GM18505 (cell line): ENCODE results near the gene GORASP1.

Source experiments
- ATAC-seq: cut with Tn5 transposase; IDR thresholded peaks from one replicate; pipeline ENCODE4 v1.9.1; 2021; ENCODE audit not compliant: unreplicated experiment
- POLR2A ChIP-seq: IDR thresholded peaks from 4 replicates; pipeline ENCODE4 v1.6.1; 2011; ENCODE audit warnings: borderline replicate concordance; ENCODE audit not compliant: insufficient read depth, insufficient read length; ENCODE audit errors: extremely low read depth

The GORASP1 gene

DNA sequence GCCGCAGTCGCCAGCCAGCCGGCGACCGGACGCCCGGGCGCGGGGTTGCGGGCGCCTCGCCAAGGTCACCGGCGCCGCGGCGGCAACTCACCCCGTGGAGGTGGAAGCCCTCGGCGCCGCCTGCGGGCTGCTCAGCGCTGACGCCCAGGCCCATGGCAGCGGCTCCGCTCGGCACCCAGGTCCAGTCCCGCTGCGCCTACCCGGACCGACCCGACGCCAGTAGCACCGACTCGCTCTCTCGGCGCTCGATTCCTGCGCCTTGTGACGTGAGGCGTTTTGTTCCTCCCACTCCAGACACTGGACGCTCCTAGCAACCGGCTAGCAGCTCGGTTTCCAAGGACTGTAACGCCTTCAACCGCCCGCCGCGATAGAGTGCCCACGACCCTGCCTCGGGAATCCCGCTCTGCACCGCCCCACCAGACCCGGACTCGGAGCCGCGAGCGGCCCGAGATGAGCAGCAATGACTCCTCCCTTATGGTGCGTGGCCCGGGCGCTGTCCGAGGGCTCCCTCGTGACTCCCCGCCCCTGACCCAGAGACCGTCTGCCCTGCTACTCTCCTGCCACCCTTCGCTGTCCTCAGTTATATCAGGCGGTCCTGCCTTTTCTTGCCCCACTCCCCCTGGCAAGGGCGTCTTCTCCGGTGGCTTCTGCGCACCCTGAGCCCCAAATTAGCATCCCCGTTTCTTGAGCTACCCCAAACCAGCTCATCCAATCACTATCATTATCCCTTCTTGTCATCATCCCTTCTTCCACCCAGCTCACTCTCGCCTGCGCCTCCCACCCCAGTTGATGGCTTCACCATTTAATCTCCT is at the start of gene GORASP1, which contains the start of gene TTC21A:
GORASP1 (minus strand) TSS at position 240 of the 812 bp plus-strand sequence; CDS start at position 154, 86 bp downstream.
TTC21A (plus strand) TSS at position 293 of the 812 bp plus-strand sequence; CDS start at position 451, 158 bp downstream.
- peak; percentile 48 for ATAC-seq
- peak; percentile 47 for TF ChIP-seq POLR2A

DNA sequence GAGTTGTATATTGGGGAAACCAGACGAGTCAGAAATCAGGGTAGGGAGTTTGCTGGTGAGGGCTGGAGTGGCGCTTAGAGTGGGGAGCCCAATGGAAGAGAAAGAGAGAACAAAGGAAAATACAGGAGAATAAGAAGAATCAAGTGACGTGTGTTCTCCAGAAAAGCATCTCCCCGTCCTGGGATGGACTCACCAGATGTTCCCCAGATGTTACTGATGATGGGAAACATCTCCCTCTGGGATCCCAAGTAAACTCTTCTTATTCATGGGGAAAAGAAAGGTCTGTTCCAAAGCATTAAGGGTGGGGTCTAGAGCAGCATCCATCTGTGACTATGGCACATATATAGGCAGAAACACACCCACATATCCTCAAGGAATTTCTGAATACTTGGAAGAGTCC is 49.0 kb upstream of the GORASP1 start:
- no peak for TF ChIP-seq POLR2A
- ATAC-seq, result no peak

DNA sequence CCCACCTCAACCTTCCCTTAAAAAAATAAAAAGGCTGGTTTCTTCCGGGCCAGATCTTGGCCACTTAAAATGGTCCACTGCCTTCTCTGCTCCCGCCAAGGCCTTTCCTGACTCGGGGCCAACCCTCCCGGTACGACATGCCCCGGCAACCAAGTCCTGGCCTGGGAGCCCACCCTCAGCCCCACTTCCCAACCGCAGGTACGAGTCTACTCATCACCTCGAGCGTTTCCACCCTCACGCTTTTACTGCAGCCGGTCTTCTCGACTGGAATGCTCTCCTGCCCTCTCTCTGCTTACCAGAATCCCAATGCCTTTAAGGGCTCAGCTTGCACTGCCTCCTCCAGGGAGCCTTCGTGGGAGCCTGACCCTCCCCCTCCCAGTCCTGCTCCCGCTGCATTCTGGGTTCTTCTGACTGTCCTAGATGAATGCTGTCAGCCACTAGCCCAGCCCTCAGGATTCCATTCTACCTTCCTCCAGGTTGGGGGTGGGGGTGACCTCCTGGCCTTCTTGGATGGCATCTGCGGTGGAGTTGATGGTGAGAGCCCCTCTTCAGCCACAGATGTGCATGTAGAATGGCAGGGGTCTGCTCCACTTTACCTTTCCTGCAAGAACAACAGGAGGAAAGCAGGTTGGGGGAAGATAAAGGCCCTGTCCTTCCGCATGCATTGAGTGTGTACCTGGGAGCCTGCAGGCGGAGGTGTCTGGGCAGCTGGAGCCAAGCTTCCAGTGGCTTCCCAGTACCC is 47.0 kb upstream of the GORASP1 start:
- no peak for TF ChIP-seq POLR2A
- ATAC-seq, result no peak

- no peak for TF ChIP-seq POLR2A
- ATAC-seq, result no peak
These were observed 46.5 kb upstream of the GORASP1 start for GRCh38 chr3:39153977-39154279.

GRCh38 chr3:39150803-39151631 is 43.6 kb upstream of the GORASP1 start:
- ATAC-seq, result no peak
- peak; percentile 29 for TF ChIP-seq POLR2A

GRCh38 chr3:39150148-39150802 is 42.8 kb upstream of the GORASP1 start:
- no peak for TF ChIP-seq POLR2A
- no peak for ATAC-seq

- ATAC-seq, result no peak
These were observed 42.2 kb upstream of the GORASP1 start for GRCh38 chr3:39149498-39150147.

DNA sequence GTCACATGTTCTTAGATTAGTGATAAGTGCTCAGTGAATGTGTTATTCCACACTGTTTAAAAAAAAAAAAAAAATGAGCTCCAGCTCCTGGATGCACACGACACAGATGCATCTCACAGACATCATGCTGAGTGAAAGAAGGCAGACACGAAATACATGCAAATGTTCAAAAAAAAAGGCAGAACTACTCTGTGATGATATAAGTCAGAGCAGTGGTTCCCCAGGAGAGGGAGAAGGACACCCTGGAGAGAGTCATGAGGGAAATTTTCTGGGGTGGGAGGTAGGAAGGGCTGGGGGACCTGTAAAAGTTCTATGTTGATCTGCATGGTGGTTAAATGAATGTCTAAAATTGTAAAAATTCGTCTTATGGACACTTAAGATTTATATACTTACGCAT is 41.6 kb upstream of the GORASP1 start:
- no peak for TF ChIP-seq POLR2A
- ATAC-seq, result no peak

More at GRCh38 chr3:39149498-39150147, 42.2 kb upstream of the GORASP1 start:
- no peak for TF ChIP-seq POLR2A

GRCh38 chr3:39148435-39149058 is 41.1 kb upstream of the GORASP1 start:
- ATAC-seq, result no peak

DNA sequence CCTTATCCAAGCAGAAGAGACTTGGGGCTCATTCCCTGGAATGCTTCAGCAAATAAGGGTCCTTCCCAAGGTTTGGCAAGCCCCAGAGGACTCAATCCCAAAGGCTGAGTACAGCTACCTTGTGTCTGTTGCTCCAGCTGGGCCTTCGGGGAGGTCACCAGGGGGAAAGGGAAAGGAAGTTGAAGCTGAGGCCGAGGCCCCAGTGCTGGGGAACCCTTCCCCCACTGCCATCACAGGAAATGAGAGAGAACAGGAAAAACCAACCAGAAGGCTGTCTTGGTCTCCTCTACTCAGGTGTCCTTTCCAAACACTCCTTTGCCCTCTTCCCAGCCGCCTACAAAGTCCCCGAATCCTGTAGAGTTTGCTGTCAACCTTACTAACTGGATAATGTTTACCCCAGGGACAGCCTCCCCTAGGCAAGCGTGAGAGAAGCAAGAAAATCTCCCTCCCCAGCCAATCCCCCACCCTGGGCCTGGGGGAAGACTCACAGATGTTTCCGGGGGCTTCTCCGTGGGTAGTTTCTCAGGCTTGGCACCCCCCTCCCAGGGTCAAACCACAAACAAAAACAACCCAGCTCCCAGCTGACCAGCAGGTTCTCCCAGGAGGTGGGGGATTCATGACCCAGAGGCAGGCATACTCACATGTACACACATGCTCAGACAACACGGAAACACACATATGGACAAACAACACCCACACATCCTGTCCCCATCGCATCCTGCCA is 40.4 kb upstream of the GORASP1 start:
- peak; percentile 34 for TF ChIP-seq POLR2A
- ATAC-seq, result peak; percentile 17

More at GRCh38 chr3:39148435-39149058, 41.1 kb upstream of the GORASP1 start:
- peak; percentile 10 for TF ChIP-seq POLR2A

DNA sequence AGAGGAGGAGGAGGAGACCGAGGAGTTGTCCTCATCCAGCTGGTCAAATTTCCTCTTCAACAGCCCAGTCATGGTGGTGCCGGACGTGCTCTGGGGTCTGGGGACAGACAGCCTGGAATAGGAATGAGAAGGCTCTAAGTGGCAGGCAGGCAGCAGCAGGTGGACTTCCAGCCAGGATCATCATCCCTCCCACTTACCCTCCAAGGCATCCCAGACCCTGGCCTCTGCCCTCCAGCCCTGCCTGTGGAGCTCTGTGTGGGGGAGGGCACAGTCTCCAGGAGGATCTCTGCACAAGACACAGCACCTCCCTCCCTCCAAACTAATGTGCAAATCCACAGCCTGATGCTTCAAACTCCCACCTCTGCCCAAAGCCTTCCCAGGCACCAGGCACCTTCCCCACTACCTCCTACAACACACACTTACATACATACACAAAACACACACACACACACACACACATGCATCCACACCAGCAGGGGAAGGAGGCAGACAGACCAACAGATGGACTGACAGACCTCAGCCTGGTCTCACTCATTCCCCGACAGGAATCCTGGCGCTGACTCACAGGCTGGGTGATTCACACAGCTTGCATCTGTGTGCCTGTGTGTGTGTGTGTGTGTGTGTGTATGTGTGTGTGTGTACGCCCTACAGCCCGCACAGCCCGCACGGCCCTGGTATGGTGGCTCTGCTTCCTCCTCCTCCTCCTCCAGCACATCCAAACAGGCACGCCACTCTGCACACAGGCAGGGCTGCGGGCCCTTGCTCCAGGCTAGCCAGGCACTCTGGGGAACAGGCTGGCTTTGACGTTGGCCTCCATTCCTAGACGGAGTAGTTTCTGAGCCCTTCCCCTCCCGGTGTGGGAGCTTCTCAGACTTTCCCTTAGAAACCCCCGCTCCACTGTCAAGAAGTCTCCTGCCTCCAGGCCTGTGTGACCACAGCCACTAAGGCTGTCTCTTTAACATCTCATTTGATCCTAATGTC is 39.5 kb upstream of the GORASP1 start:
- peak; percentile 36 for TF ChIP-seq POLR2A
- no peak for ATAC-seq

DNA sequence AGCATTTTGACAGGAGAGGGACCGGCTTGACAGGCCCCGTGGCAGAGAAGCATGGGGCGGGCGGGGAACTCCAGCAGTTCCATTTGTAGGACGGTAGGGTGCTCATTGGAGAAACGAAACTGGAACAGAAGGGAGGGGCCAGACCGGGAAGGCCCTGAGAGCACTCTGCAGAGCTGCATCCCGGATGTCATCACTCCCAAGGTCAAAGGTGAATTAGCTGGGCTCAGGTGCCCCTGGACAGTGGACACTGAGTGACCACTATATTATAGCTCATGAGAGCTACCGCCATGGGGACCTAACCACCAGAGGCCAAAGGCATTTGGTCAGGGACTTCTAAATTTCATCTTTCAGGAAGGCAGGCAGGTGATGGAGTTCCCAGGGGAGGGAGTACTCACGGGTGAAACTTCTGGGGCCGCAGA is 38.7 kb upstream of the GORASP1 start:
- no peak for ATAC-seq
- no peak for TF ChIP-seq POLR2A
